ENCODE data around the gene SLC22A23. TPM values are rescaled to one million over a fixed set of nuclear protein-coding genes. Genes with fewer than 3 reads are reported as not detected.
A peak's percentile ranks its signal among the peaks of the same experiment; 100 is the strongest.

SLC22A23 gene
- total RNA-seq, 1 experiment from 2014 or later, result 2.8 TPM

GRCh38 chr6:3360727-3361045 lies 96.2 kb downstream of the SLC22A23 start:
- Histone ChIP-seq H3K9me3 (no peaks in the 10 kb centered on the region), H3K36me3 (no peaks in the 10 kb centered on the region), H3K27me3 (no peaks in the 10 kb centered on the region), H3K4me3 (no peak overlapping the region)
- no peak for DNase-seq

- Histone ChIP-seq H3K27me3 (no peaks in the 10 kb centered on the region), H3K4me3 (no peak overlapping the region), H3K36me3 (no peaks in the 10 kb centered on the region), H3K9me3 (no peaks in the 10 kb centered on the region)
- DNase-seq, result no peak
These were observed 96.7 kb downstream of the SLC22A23 start for GRCh38 chr6:3359973-3360726.

GRCh38 chr6:3359101-3359752 lies 97.6 kb downstream of the SLC22A23 start:
- DNase-seq, result no peak

GRCh38 chr6:3358413-3359100 lies 98.3 kb downstream of the SLC22A23 start:
- H3K9me3 ChIP-seq, result no peaks in the 10 kb centered on the region
- H3K27me3 ChIP-seq, result no peaks in the 10 kb centered on the region
- DNase-seq, result no peak
- no peaks in the 10 kb centered on the region for H3K36me3 ChIP-seq
- H3K4me3 ChIP-seq, result no peak overlapping the region

More at GRCh38 chr6:3359101-3359752, 97.6 kb downstream of the SLC22A23 start:
- Histone ChIP-seq H3K27me3 (no peaks in the 10 kb centered on the region), H3K36me3 (no peaks in the 10 kb centered on the region), H3K4me3 (no peak overlapping the region), H3K9me3 (no peaks in the 10 kb centered on the region)

- Histone ChIP-seq H3K4me3 (no peak overlapping the region), H3K27me3 (no peaks in the 10 kb centered on the region), H3K9me3 (no peaks in the 10 kb centered on the region), H3K36me3 (no peaks in the 10 kb centered on the region)
- no peak for DNase-seq
These were observed 99.2 kb downstream of the SLC22A23 start for GRCh38 chr6:3357678-3358077.

- DNase-seq, result no peak
- no peak overlapping the region for H3K4me3 ChIP-seq
- H3K27me3 ChIP-seq, result no peaks in the 10 kb centered on the region
- H3K36me3 ChIP-seq, result no peaks in the 10 kb centered on the region
- no peaks in the 10 kb centered on the region for H3K9me3 ChIP-seq
These were observed 99.9 kb downstream of the SLC22A23 start for GRCh38 chr6:3356824-3357420.

- no peaks in the 10 kb centered on the region for H3K9me3 ChIP-seq
- H3K36me3 ChIP-seq, result no peaks in the 10 kb centered on the region
- no peaks in the 10 kb centered on the region for H3K27me3 ChIP-seq
- H3K4me3 ChIP-seq, result peak overlapping the region; percentile 42
- peak; percentile 69 for DNase-seq
These were observed 100.6 kb downstream of the SLC22A23 start for GRCh38 chr6:3356056-3356823.

GRCh38 chr6:3355358-3356055 lies 101.3 kb downstream of the SLC22A23 start:
- Histone ChIP-seq H3K36me3 (no peaks in the 10 kb centered on the region), H3K4me3 (peak overlapping the region; percentile 31), H3K9me3 (no peaks in the 10 kb centered on the region), H3K27me3 (no peaks in the 10 kb centered on the region)
- DNase-seq, result no peak

GRCh38 chr6:3355011-3355357 lies 101.9 kb downstream of the SLC22A23 start:
- no peaks in the 10 kb centered on the region for H3K27me3 ChIP-seq
- H3K4me3 ChIP-seq, result no peak overlapping the region
- no peaks in the 10 kb centered on the region for H3K36me3 ChIP-seq
- H3K9me3 ChIP-seq, result no peaks in the 10 kb centered on the region
- no peak for DNase-seq

- H3K9me3 ChIP-seq, result no peaks in the 10 kb centered on the region
- DNase-seq, result no peak
- H3K4me3 ChIP-seq, result no peak overlapping the region
- no peaks in the 10 kb centered on the region for H3K36me3 ChIP-seq
- no peaks in the 10 kb centered on the region for H3K27me3 ChIP-seq
These were observed 102.9 kb downstream of the SLC22A23 start for GRCh38 chr6:3353939-3354338.

- no peak overlapping the region for H3K4me3 ChIP-seq
- no peaks in the 10 kb centered on the region for H3K27me3 ChIP-seq
- DNase-seq, result no peak
- H3K9me3 ChIP-seq, result no peaks in the 10 kb centered on the region
- H3K36me3 ChIP-seq, result no peaks in the 10 kb centered on the region
These were observed 103.5 kb downstream of the SLC22A23 start for GRCh38 chr6:3353213-3353903.

GRCh38 chr6:3352678-3353077 lies 104.2 kb downstream of the SLC22A23 start:
- H3K36me3 ChIP-seq, result no peaks in the 10 kb centered on the region
- DNase-seq, result no peak

GRCh38 chr6:3351829-3352524 lies 104.9 kb downstream of the SLC22A23 start:
- Histone ChIP-seq H3K27me3 (no peaks in the 10 kb centered on the region), H3K36me3 (no peaks in the 10 kb centered on the region), H3K4me3 (no peak overlapping the region), H3K9me3 (no peaks in the 10 kb centered on the region)
- DNase-seq, result no peak

More at GRCh38 chr6:3352678-3353077, 104.2 kb downstream of the SLC22A23 start:
- H3K4me3 ChIP-seq, result no peak overlapping the region
- H3K27me3 ChIP-seq, result no peaks in the 10 kb centered on the region
- no peaks in the 10 kb centered on the region for H3K9me3 ChIP-seq

GRCh38 chr6:3351105-3351676 lies 105.7 kb downstream of the SLC22A23 start:
- no peak for DNase-seq
- Histone ChIP-seq H3K36me3 (no peaks in the 10 kb centered on the region), H3K9me3 (no peaks in the 10 kb centered on the region), H3K4me3 (no peak overlapping the region), H3K27me3 (no peaks in the 10 kb centered on the region)

- no peaks in the 10 kb centered on the region for H3K36me3 ChIP-seq
- DNase-seq, result no peak
- H3K9me3 ChIP-seq, result no peaks in the 10 kb centered on the region
- H3K27me3 ChIP-seq, result no peaks in the 10 kb centered on the region
- no peak overlapping the region for H3K4me3 ChIP-seq
These were observed 106.5 kb downstream of the SLC22A23 start for GRCh38 chr6:3350252-3350796.
